SK-N-SH (cell line): ENCODE data around the gene ANK2. TPM values are rescaled to one million over a fixed set of nuclear protein-coding genes. Genes with fewer than 3 reads are reported as not detected.

Experiments
- CTCF ChIA-PET: fragments of 300-600, 350-600 bp; formaldehyde crosslinking; extraction: SDS; loops from one replicate; lab custom pipeline; 2021; lab: Yijun Ruan, JAX
- POLR2A ChIA-PET: fragments of 350-600 bp; sonication (Branson Sonifier 250); formaldehyde crosslinking; extraction: SDS; loops from one replicate; lab custom pipeline; 2020; ENCODE audit warnings: antibody characterized with exemption, inconsistent platforms; lab: Yijun Ruan, JAX
- DNase-seq: peaks from one replicate; pipeline ENCODE4 v3.0.0; 2012
- H2AFZ ChIP-seq: fragments of 200-600 bp; sonication (generic); 2 replicates; pipeline ENCODE4 v1.8.1; 2016; ENCODE audit warnings: antibody characterized with exemption, mild to moderate bottlenecking, low read depth
- H3F3A ChIP-seq: fragments of 200-600 bp; sonication (generic); replicated peaks from 2 replicates; pipeline ENCODE3; 2016; ENCODE audit warnings: antibody characterized with exemption, mild to moderate bottlenecking; ENCODE audit not compliant: insufficient read depth
- H3K27ac ChIP-seq, 2 experiments: fragments of 200-500 bp in 1 of 2; fragments of 200-600 bp in 1 of 2; sonication (Bioruptor generic) in 1 of 2; sonication (generic), shearing (Covaris generic) in 1 of 2; 2 replicates each; pipeline versions ENCODE4 v1.5.1 to v1.6.1; 2014 to 2016; ENCODE audit warnings: low read depth in 2 of 2, inconsistent platforms in 1 of 2, low read length in 1 of 2, mild to moderate bottlenecking in 1 of 2, mixed read lengths in 1 of 2
- H3K27me3 ChIP-seq: fragments of 200-600 bp; sonication (generic), shearing (Covaris generic); 2 replicates; pipeline ENCODE4 v1.6.1; 2016; ENCODE audit warnings: mixed run types; ENCODE audit not compliant: insufficient read depth
- H3K36me3 ChIP-seq, 2 experiments: fragments of 200-500 bp in 1 of 2; fragments of 200-600 bp in 1 of 2; sonication (Bioruptor generic) in 1 of 2; sonication (generic) in 1 of 2; replicated peaks in 1 of 2; 2 replicates each; pipeline versions ENCODE3 to v1.5.1; 2014 to 2016; ENCODE audit warnings: low read length in 1 of 2, mild to moderate bottlenecking in 1 of 2; ENCODE audit not compliant: insufficient read depth in 2 of 2, control insufficient read depth in 1 of 2
- H3K4me1 ChIP-seq, 2 experiments: fragments of 200-500 bp in 1 of 2; fragments of 200-600 bp in 1 of 2; sonication (Bioruptor generic) in 1 of 2; sonication (generic), shearing (Covaris generic) in 1 of 2; 2 replicates each; pipeline versions ENCODE4 v1.5.1 to v1.6.1; 2014 to 2016; ENCODE audit warnings: low read depth in 1 of 2, low read length in 1 of 2, mixed run types in 1 of 2; ENCODE audit not compliant: insufficient read depth in 2 of 2, control insufficient read depth in 1 of 2
- H3K4me2 ChIP-seq: fragments of 200-600 bp; sonication (generic), shearing (Covaris generic); 2 replicates; pipeline ENCODE4 v1.6.1; 2017; ENCODE audit warnings: mixed run types
- H3K4me3 ChIP-seq, 2 experiments: fragments of 200-500 bp in 1 of 2; fragments of 200-600 bp in 1 of 2; sonication (Bioruptor generic) in 1 of 2; sonication (generic), shearing (Covaris generic) in 1 of 2; 2 replicates each; pipeline versions ENCODE4 v1.5.1 to v1.8.1; 2014 to 2016; ENCODE audit warnings: low read depth in 2 of 2, inconsistent platforms in 1 of 2, low read length in 1 of 2, mild to moderate bottlenecking in 1 of 2, mixed read lengths in 1 of 2, moderate library complexity in 1 of 2
- H3K79me2 ChIP-seq: fragments of 200-600 bp; sonication (generic); 2 replicates; pipeline ENCODE4 v1.8.1; 2017; ENCODE audit warnings: mild to moderate bottlenecking; ENCODE audit not compliant: insufficient read depth
- H3K9ac ChIP-seq: fragments of 200-600 bp; sonication (generic); 2 replicates; pipeline ENCODE4 v1.6.1; 2017; ENCODE audit warnings: mixed run types
- H3K9me2 ChIP-seq: fragments of 200-600 bp; sonication (generic); 2 replicates; pipeline ENCODE4 v1.6.1; 2017; ENCODE audit warnings: mixed run types
- H3K9me3 ChIP-seq: fragments of 200-600 bp; sonication (generic); 2 replicates; pipeline ENCODE4 v1.6.1; 2017; ENCODE audit warnings: mixed run types, mild to moderate bottlenecking, moderate library complexity
- H4K20me1 ChIP-seq: fragments of 200-600 bp; sonication (generic); 2 replicates; pipeline ENCODE4 v1.6.1; 2017; ENCODE audit warnings: mild to moderate bottlenecking, mixed run types; ENCODE audit not compliant: insufficient read depth
- CHD2 ChIP-seq: fragments of 150-350 bp; IDR thresholded peaks from 2 replicates; pipeline ENCODE4 v1.6.1; 2018; ENCODE audit warnings: low read length; ENCODE audit not compliant: partially characterized antibody
- ELF1 ChIP-seq: IDR thresholded peaks from 2 replicates; pipeline ENCODE4 v1.4.0; 2012
- EP300 ChIP-seq, 2 experiments: IDR thresholded peaks; 2 replicates each; pipeline versions ENCODE4 v1.4.0 to v1.6.1; 2012; ENCODE audit warnings: borderline replicate concordance in 1 of 2, low read depth in 1 of 2, low read length in 1 of 2
- EZH2phosphoT487 ChIP-seq: fragments of 200-600 bp; sonication (generic); IDR thresholded peaks from 2 replicates; pipeline ENCODE4 v1.6.1; 2017; ENCODE audit warnings: low read depth, mixed run types, mild to moderate bottlenecking, antibody characterized with exemption, moderate library complexity, borderline replicate concordance
- FOSL2 ChIP-seq: IDR thresholded peaks from 2 replicates; pipeline ENCODE4 v1.4.0; 2012; ENCODE audit warnings: low read depth, mild to moderate bottlenecking, moderate library complexity, borderline replicate concordance
- FOXJ3 ChIP-seq: sonication (generic); formaldehyde crosslinking; IDR thresholded peaks from 2 replicates; pipeline ENCODE4 v1.5.1; 2020; ENCODE audit warnings: mild to moderate bottlenecking, missing genetic modification reagents
- GATA2 ChIP-seq: sonication (generic); formaldehyde crosslinking; IDR thresholded peaks from 2 replicates; pipeline ENCODE4 v1.5.0; 2020; ENCODE audit warnings: mild to moderate bottlenecking, missing genetic modification reagents
- MEF2A ChIP-seq: IDR thresholded peaks from 2 replicates; pipeline ENCODE4 v1.4.0; 2012; ENCODE audit warnings: low read depth, borderline replicate concordance
- MXI1 ChIP-seq: IDR thresholded peaks from 2 replicates; pipeline ENCODE4 v1.6.1; 2012; ENCODE audit warnings: mild to moderate bottlenecking, low read depth, low read length, improper control_type of control experiment
- RCOR1 ChIP-seq: fragments of 150-350 bp; IDR thresholded peaks from 2 replicates; pipeline ENCODE4 v1.6.1; 2017; ENCODE audit warnings: antibody characterized with exemption, low read length
- RXRA ChIP-seq: IDR thresholded peaks from 2 replicates; pipeline ENCODE4 v1.4.0; 2012; ENCODE audit warnings: low read depth, mild to moderate bottlenecking, borderline replicate concordance
- TEAD4 ChIP-seq: IDR thresholded peaks from 2 replicates; pipeline ENCODE4 v1.4.0; 2012; ENCODE audit warnings: mild to moderate bottlenecking, borderline replicate concordance; ENCODE audit not compliant: insufficient read depth
- WGBS: methylation state at CpG from one replicate; pipeline ENCODE4 v1.1.6; 2017; ENCODE audit warnings: low lambda C conversion rate; 5-methylcytosine and 5-hydroxymethylcytosine counted together
- polyA plus RNA-seq, 3 experiments: library from polyadenylated mRNA; depleted of rRNA; stranded (reverse); fragments of >200 nt; gene quantifications; 2 replicates each; pipeline ENCODE4 v1.2.3, GENCODE V29; 2012
- TF ChIP-seq, protein P1 (sequence below): fragments of 150-350 bp; IDR thresholded peaks from 2 replicates; pipeline ENCODE4 v1.6.1; 2016; ENCODE audit warnings: mild to moderate bottlenecking, low read depth, low read length
- TF ChIP-seq, protein P2 (sequence below): IDR thresholded peaks from 2 replicates; pipeline ENCODE4 v1.4.0; 2012; ENCODE audit warnings: low read depth
- TF ChIP-seq, protein P3 (sequence below): IDR thresholded peaks from 2 replicates; pipeline ENCODE4; 2012

Gene ANK2
- polyA plus RNA-seq, 1 of the 3 experiments (the other 2 are of a cell fraction) = 0.69 TPM

- H3K9me2 ChIP-seq = no peaks in the 10 kb centered on the region
- no peak overlapping the region for H3K9ac ChIP-seq
- no peaks in the 10 kb centered on the region for H3F3A ChIP-seq
- no peaks in the 10 kb centered on the region for H4K20me1 ChIP-seq
- no peaks in the 10 kb centered on the region for H3K36me3 ChIP-seq
- ChIA-PET POLR2A (no interaction called here), CTCF (interaction anchor here (1.2 to 1.7 kb wide), 2 partner anchors 20 to 50 kb away, joined by 3 to 5 read pairs; no protein-coding TSS in a partner anchor)
- 22% methylated on average over 4 of the region's 4 CpGs for WGBS
- peak overlapping the region in 1 of 2 experiments; percentile 83; a peak in 2 of 4 replicates for H3K27ac ChIP-seq
- H3K79me2 ChIP-seq = no peaks in the 10 kb centered on the region
- H3K4me1 ChIP-seq = peaks cover 0 to 22% of the 10 kb centered on the region in 2 experiments; a peak in 2 of 4 replicates
- no peak overlapping the region for H3K4me2 ChIP-seq
- H2AFZ ChIP-seq = no peak overlapping the region
- no peaks in the 10 kb centered on the region for H3K27me3 ChIP-seq
- no peaks in the 10 kb centered on the region for H3K9me3 ChIP-seq
- TF ChIP-seq RCOR1 (peak; percentile 83), MEF2A (no peak), FOSL2 (no peak), RXRA (no peak), EZH2phosphoT487 (no peak), TEAD4 (peak; percentile 12; the same call in 1 of the 2 replicates), GATA2 (peak; percentile 90), ELF1 (no peak), CHD2 (no peak), EP300 (IDR thresholded peaks at IDR 0.05; ENCODE audit: borderline replicate concordance in 1 of 2, low read depth in 1 of 2, low read length in 1 of 2) (peak in 1 of 2 experiments; percentile 81; a peak in 2 of 4 replicates), FOXJ3 (peak; percentile 49; the same call in 1 of the 2 replicates), MXI1 (no peak)
- TF ChIP-seq, protein P1, sequence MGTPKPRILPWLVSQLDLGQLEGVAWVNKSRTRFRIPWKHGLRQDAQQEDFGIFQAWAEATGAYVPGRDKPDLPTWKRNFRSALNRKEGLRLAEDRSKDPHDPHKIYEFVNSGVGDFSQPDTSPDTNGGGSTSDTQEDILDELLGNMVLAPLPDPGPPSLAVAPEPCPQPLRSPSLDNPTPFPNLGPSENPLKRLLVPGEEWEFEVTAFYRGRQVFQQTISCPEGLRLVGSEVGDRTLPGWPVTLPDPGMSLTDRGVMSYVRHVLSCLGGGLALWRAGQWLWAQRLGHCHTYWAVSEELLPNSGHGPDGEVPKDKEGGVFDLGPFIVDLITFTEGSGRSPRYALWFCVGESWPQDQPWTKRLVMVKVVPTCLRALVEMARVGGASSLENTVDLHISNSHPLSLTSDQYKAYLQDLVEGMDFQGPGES = no peak
- TF ChIP-seq, protein P2, sequence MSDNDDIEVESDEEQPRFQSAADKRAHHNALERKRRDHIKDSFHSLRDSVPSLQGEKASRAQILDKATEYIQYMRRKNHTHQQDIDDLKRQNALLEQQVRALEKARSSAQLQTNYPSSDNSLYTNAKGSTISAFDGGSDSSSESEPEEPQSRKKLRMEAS = no peak
- H3K4me3 ChIP-seq = no peak overlapping the region
- peak; percentile 55 for DNase-seq
Observed at GRCh38 chr4:113012122-113012725, 37.2 kb upstream of the ANK2 start.

- no peak overlapping the region for H3K4me2 ChIP-seq
- 73% methylated on average over 4 of the region's 4 CpGs for WGBS
- no peak overlapping the region for H2AFZ ChIP-seq
- no peaks in the 10 kb centered on the region for H3K27me3 ChIP-seq
- H3K4me3 ChIP-seq = no peak overlapping the region
- peak; percentile 15 for DNase-seq
- no peaks in the 10 kb centered on the region for H4K20me1 ChIP-seq
- no peaks in the 10 kb centered on the region for H3K36me3 ChIP-seq
- H3K9me3 ChIP-seq = no peaks in the 10 kb centered on the region
- H3K9me2 ChIP-seq = no peaks in the 10 kb centered on the region
- ChIA-PET POLR2A (no interaction called here), CTCF (interaction anchor here (1.0 to 1.7 kb wide), 2 partner anchors 50 to 61 kb away, joined by 3 to 5 read pairs; no protein-coding TSS in a partner anchor)
- no peak overlapping the region for H3K9ac ChIP-seq
- no peaks in the 10 kb centered on the region for H3F3A ChIP-seq
- no peaks in the 10 kb centered on the region for H3K79me2 ChIP-seq
- no peak for TF ChIP-seq ELF1
- TF ChIP-seq, protein P2 = no peak
- TF ChIP-seq, protein P3, sequence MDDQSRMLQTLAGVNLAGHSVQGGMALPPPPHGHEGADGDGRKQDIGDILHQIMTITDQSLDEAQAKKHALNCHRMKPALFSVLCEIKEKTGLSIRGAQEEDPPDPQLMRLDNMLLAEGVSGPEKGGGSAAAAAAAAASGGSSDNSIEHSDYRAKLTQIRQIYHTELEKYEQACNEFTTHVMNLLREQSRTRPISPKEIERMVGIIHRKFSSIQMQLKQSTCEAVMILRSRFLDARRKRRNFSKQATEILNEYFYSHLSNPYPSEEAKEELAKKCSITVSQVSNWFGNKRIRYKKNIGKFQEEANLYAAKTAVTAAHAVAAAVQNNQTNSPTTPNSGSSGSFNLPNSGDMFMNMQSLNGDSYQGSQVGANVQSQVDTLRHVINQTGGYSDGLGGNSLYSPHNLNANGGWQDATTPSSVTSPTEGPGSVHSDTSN = no peak
- TF ChIP-seq EZH2phosphoT487 = no peak
- peak overlapping the region in 1 of 2 experiments; percentile 83; a peak in 2 of 4 replicates for H3K27ac ChIP-seq
- peaks cover 0 to 22% of the 10 kb centered on the region in 2 experiments; a peak in 2 of 4 replicates for H3K4me1 ChIP-seq
Observed at GRCh38 chr4:113012786-113013185, 36.7 kb upstream of the ANK2 start.
